ENCODE measurements around the gene PRRC2A.

Gene PRRC2A

GRCh38 chr6:31620586-31621319, at the start of gene PRRC2A:
PRRC2A (plus strand) TSS chr6:31620715; CDS start chr6:31622790, 2,075 bp downstream.
- peak within 1 kb of the TSS; percentile 98 for H3K4me2 ChIP-seq
- peak within 1 kb of the TSS; percentile 99 for H3K9ac ChIP-seq
- TF ChIP-seq Cebpa-rat (IDR thresholded peaks at IDR 0.05), result no peak
- H3K27me3 ChIP-seq, result no peaks in the 10 kb centered on the region
- H3K27ac ChIP-seq, result peak within 1 kb of the TSS; percentile 99
- peaks cover 43% of the 10 kb centered on the region for H3K36me3 ChIP-seq
- H3K9me3 ChIP-seq, result no peaks in the 10 kb centered on the region
- H3K4me3 ChIP-seq, result peak within 1 kb of the TSS; percentile 98
- H4K20me1 ChIP-seq, result peaks cover 49% of the 10 kb centered on the region
- H3K4me1 ChIP-seq, result peaks cover 29% of the 10 kb centered on the region

- H3K4me1 ChIP-seq, result peaks cover 99% of the 10 kb centered on the region
- H3K4me3 ChIP-seq, result peak within 1 kb of the TSS; percentile 61
- no peaks in the 10 kb centered on the region for H3K9me3 ChIP-seq
- H4K20me1 ChIP-seq, result 0 out of 2 replicates have a peak, but pooled peaks cover 7% of the 10 kb centered on the region
- H3K36me3 ChIP-seq, result peaks cover 7% of the 10 kb centered on the region
- H3K9ac ChIP-seq, result peak within 1 kb of the TSS; percentile 84
- H3K4me2 ChIP-seq, result peak within 1 kb of the TSS; percentile 98
- no peak for TF ChIP-seq Cebpa-rat (IDR thresholded peaks at IDR 0.05)
- peak within 1 kb of the TSS; percentile 94 for H3K27ac ChIP-seq
- H3K27me3 ChIP-seq, result no peaks in the 10 kb centered on the region
These were observed 48.2 kb upstream of the PRRC2A start, which contains the start of gene LTA for GRCh38 chr6:31572041-31572911. LTA (plus strand) TSS chr6:31572289; CDS start chr6:31572743, 454 bp downstream.

- no peaks in the 10 kb centered on the region for H3K9me3 ChIP-seq
- peak overlapping the region; percentile 94 for H3K27ac ChIP-seq
- peak overlapping the region; percentile 98 for H3K4me2 ChIP-seq
- peaks cover 19% of the 10 kb centered on the region for H3K36me3 ChIP-seq
- 0 out of 2 replicates have a peak, but pooled peaks cover 7% of the 10 kb centered on the region for H4K20me1 ChIP-seq
- no peaks in the 10 kb centered on the region for H3K27me3 ChIP-seq
- TF ChIP-seq Cebpa-rat (IDR thresholded peaks at IDR 0.05), result no peak
- H3K4me1 ChIP-seq, result peaks cover 99% of the 10 kb centered on the region
- H3K4me3 ChIP-seq, result no peak overlapping the region
- 0 out of 2 replicates have a peak overlapping the region, but pooled peaks have one; percentile 87 for H3K9ac ChIP-seq
These were observed 47.0 kb upstream of the PRRC2A start for GRCh38 chr6:31573239-31574105.

GRCh38 chr6:31574106-31575061, 46.1 kb upstream of the PRRC2A start:
- Histone ChIP-seq H3K4me3 (peak overlapping the region; percentile 74), H3K9ac (peak overlapping the region; percentile 87)
- TF ChIP-seq Cebpa-rat (IDR thresholded peaks at IDR 0.05), result no peak

GRCh38 chr6:31575335-31575901, 45.1 kb upstream of the PRRC2A start, which contains the start of gene TNF:
TNF (plus strand) TSS chr6:31575565; CDS start chr6:31575742, 177 bp downstream.
- peak within 1 kb of the TSS; percentile 98 for H3K4me2 ChIP-seq
- H3K27me3 ChIP-seq, result no peaks in the 10 kb centered on the region
- H3K4me3 ChIP-seq, result peak within 1 kb of the TSS; percentile 74
- peaks cover 25% of the 10 kb centered on the region for H3K36me3 ChIP-seq
- peak within 1 kb of the TSS; percentile 87 for H3K9ac ChIP-seq
- no peak for TF ChIP-seq Cebpa-rat (IDR thresholded peaks at IDR 0.05)
- H3K27ac ChIP-seq, result peak within 1 kb of the TSS; percentile 94
- H4K20me1 ChIP-seq, result 0 out of 2 replicates have a peak, but pooled peaks cover 7% of the 10 kb centered on the region
- H3K4me1 ChIP-seq, result peaks cover 99% of the 10 kb centered on the region
- H3K9me3 ChIP-seq, result no peaks in the 10 kb centered on the region

More at GRCh38 chr6:31574106-31575061, 46.1 kb upstream of the PRRC2A start:
- H3K9me3 ChIP-seq, result no peaks in the 10 kb centered on the region
- no peaks in the 10 kb centered on the region for H3K27me3 ChIP-seq
- H3K36me3 ChIP-seq, result peaks cover 25% of the 10 kb centered on the region
- H3K4me1 ChIP-seq, result peaks cover 99% of the 10 kb centered on the region
- H3K27ac ChIP-seq, result peak overlapping the region; percentile 94
- H3K4me2 ChIP-seq, result peak overlapping the region; percentile 98
- H4K20me1 ChIP-seq, result 0 out of 2 replicates have a peak, but pooled peaks cover 7% of the 10 kb centered on the region

- H3K4me2 ChIP-seq, result peak overlapping the region; percentile 98
- H3K27me3 ChIP-seq, result no peaks in the 10 kb centered on the region
- peak overlapping the region; percentile 87 for H3K9ac ChIP-seq
- H3K36me3 ChIP-seq, result peaks cover 25% of the 10 kb centered on the region
- H4K20me1 ChIP-seq, result 0 out of 2 replicates have a peak, but pooled peaks cover 7% of the 10 kb centered on the region
- H3K27ac ChIP-seq, result peak overlapping the region; percentile 94
- peaks cover 96% of the 10 kb centered on the region for H3K4me1 ChIP-seq
- H3K9me3 ChIP-seq, result no peaks in the 10 kb centered on the region
- no peak for TF ChIP-seq Cebpa-rat (IDR thresholded peaks at IDR 0.05)
- H3K4me3 ChIP-seq, result peak overlapping the region; percentile 74
These were observed 44.4 kb upstream of the PRRC2A start for GRCh38 chr6:31575952-31576685.

GRCh38 chr6:31576897-31577578, 43.5 kb upstream of the PRRC2A start:
- Histone ChIP-seq H3K4me3 (peak overlapping the region; percentile 74), H3K36me3 (peaks cover 25% of the 10 kb centered on the region), H3K27ac (peak overlapping the region; percentile 62), H3K9me3 (no peaks in the 10 kb centered on the region), H3K27me3 (no peaks in the 10 kb centered on the region), H3K9ac (peak overlapping the region; percentile 87; the same call in 1 of the 2 replicates), H4K20me1 (0 out of 2 replicates have a peak, but pooled peaks cover 7% of the 10 kb centered on the region), H3K4me1 (peaks cover 94% of the 10 kb centered on the region), H3K4me2 (peak overlapping the region; percentile 98)
- TF ChIP-seq Cebpa-rat (IDR thresholded peaks at IDR 0.05), result no peak

All from BLaER1 (cell line).